Gastroesophageal sphincter (tissue), 4 donors: ENCODE data around the gene BCL2. TPM values are rescaled to one million over a fixed set of nuclear protein-coding genes. Genes with fewer than 3 reads are reported as not detected.
A peak's percentile ranks its signal among the peaks of the same experiment; 100 is the strongest.

Experiments
- ATAC-seq: fragments of 150-250 bp; one replicate; pipeline ENCODE4 v1.9.1; 2016; ENCODE audit warnings: mild to moderate bottlenecking, moderate library complexity
- H3K27ac ChIP-seq, 4 donors: fragments of 200-600 bp; sonication (generic) in 3 of 4; 1 replicate in 3 of 4; 2 replicates in 1 of 4; pipeline ENCODE4 v1.5.1; 2016 to 2019
- H3K27me3 ChIP-seq: fragments of 200-600 bp; sonication (generic); one replicate; pipeline ENCODE4 v1.5.1; 2019
- H3K36me3 ChIP-seq, 2 donors: fragments of 200-600 bp; sonication (generic); one replicate each; pipeline ENCODE4 v1.5.1; 2019; ENCODE audit warnings: control low read depth in 1 of 2
- H3K4me1 ChIP-seq, 3 donors: fragments of 200-600 bp; sonication (generic); 1 replicate in 2 of 3; 2 replicates in 1 of 3; pipeline ENCODE4 v1.5.1; 2016 to 2019; ENCODE audit warnings: control low read depth in 2 of 3
- H3K4me3 ChIP-seq, 2 donors: fragments of 200-600 bp; sonication (generic); one replicate each; pipeline ENCODE4 v1.5.1; 2019; ENCODE audit warnings: mild to moderate bottlenecking in 1 of 2, moderate library complexity in 1 of 2
- H3K9me3 ChIP-seq, 3 donors: fragments of 200-600 bp; sonication (generic); one replicate each; pipeline ENCODE4 v1.5.1; 2017 to 2019; ENCODE audit warnings: control low read depth in 2 of 3
- EP300 ChIP-seq: sonication (generic); formaldehyde crosslinking; IDR thresholded peaks from one replicate; pipeline ENCODE4 v1.6.1; 2017; ENCODE audit warnings: antibody characterized with exemption, mild to moderate bottlenecking
- POLR2A ChIP-seq, 2 donors: fragments of 450-650 bp; IDR thresholded peaks; one replicate each; pipeline ENCODE4 v1.6.1; 2017; ENCODE audit warnings: antibody characterized with exemption in 2 of 2, mild to moderate bottlenecking in 2 of 2, moderate library complexity in 1 of 2
- POLR2AphosphoS5 ChIP-seq: sonication (generic); formaldehyde crosslinking; IDR thresholded peaks from one replicate; pipeline ENCODE4 v1.6.1; 2017; ENCODE audit warnings: antibody characterized with exemption
- WGBS, 2 donors: methylation state at CpG; one replicate each; pipeline ENCODE4 v1.1.5; 2018; ENCODE audit warnings: low coverage in 1 of 2; 5-methylcytosine and 5-hydroxymethylcytosine counted together
- total RNA-seq, 4 donors: library from RNA; depleted of rRNA; stranded (reverse); fragments of >200 nt; gene quantifications; one replicate each; pipeline ENCODE4 v1.1.0, GENCODE V29; 2016
- TF ChIP-seq, protein P1 (sequence below), 4 experiments: fragments of 200-600 bp in 2 of 4; fragments of 450-650 bp in 2 of 4; sonication (generic) in 1 of 4; IDR thresholded peaks; one replicate each; pipeline ENCODE4 v1.5.1; 2017 to 2019; ENCODE audit warnings: antibody characterized with exemption in 4 of 4, mild to moderate bottlenecking in 2 of 4, moderate library complexity in 2 of 4

Gene BCL2
- total RNA-seq, 4 donors from 2014 or later: 31.2 to 41.7 (median 32.7) TPM

DNA sequence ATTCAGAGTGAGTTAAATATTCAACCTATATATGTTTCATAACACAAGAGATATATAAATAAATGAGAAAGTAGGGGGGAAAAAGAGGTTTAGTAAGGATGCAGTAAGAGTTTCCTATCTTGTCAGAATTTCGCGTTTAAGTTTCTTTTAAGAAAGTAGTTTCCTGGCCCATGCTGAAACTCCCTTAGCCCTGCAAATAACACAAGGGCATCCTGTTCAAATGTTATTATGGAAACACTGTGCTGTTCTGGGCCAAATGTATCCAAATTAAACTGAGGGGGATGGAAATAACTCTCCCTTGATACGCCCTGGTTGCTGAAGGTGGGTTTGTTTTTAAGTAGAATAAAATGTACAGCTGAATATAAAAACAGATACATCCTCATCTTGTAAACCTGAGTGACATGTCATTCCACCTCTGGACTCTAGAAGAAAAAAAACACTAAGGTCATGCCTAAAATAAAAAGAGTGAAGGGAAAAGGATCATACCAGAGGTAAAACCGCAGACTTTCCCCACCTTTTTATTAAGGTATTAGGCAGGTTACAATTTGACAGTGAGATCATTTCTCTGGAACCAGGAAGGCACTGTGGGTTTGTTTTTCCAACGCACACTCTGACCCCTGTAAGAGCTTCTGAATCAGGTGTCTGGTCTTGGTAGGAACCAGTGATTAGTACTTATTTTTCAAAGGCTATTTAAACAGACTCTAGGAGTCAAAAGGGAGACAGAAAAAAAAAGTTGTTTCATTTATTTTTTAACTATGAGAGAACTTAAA is 16.7 kb downstream of the BCL2 start:
- no peak for ATAC-seq
- Histone ChIP-seq H3K4me3 (no peak overlapping the region), H3K27ac (peak overlapping the region in 3 of 4 donors; percentile 16 to 56 (median 51)), H3K27me3 (no peaks in the 10 kb centered on the region), H3K36me3 (no peaks in the 10 kb centered on the region), H3K9me3 (no peaks in the 10 kb centered on the region), H3K4me1 (peaks cover 15 to 68% (median 15%) of the 10 kb centered on the region in 3 donors)
- TF ChIP-seq POLR2AphosphoS5 (no peak), EP300 (no peak), POLR2A (IDR thresholded peaks at IDR 0.05) (no peak)
- TF ChIP-seq, protein P1, sequence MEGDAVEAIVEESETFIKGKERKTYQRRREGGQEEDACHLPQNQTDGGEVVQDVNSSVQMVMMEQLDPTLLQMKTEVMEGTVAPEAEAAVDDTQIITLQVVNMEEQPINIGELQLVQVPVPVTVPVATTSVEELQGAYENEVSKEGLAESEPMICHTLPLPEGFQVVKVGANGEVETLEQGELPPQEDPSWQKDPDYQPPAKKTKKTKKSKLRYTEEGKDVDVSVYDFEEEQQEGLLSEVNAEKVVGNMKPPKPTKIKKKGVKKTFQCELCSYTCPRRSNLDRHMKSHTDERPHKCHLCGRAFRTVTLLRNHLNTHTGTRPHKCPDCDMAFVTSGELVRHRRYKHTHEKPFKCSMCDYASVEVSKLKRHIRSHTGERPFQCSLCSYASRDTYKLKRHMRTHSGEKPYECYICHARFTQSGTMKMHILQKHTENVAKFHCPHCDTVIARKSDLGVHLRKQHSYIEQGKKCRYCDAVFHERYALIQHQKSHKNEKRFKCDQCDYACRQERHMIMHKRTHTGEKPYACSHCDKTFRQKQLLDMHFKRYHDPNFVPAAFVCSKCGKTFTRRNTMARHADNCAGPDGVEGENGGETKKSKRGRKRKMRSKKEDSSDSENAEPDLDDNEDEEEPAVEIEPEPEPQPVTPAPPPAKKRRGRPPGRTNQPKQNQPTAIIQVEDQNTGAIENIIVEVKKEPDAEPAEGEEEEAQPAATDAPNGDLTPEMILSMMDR (IDR thresholded peaks at IDR 0.05): no peak
- WGBS, 2 donors: 51 to 57% methylated on average over 4 to 5 of the region's 5 CpGs

DNA sequence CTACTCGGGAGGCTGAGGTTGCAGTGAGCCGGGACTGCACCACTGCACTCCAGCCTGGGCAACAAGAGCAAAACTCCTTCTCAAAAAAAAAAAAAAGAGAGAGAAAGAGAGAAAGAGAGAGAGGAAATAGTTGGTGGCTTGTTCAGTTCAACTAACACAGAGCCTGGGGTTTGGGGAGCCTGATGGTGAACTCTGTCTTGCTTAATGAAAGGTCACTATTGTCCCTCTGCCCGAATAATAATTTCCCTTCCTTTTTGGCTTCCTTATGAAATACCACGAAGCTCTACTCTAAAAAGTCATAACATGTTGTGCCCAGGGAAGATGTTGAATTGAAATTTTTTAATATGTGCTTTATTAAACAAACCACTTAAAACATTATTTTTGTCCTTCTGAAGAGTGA is 17.3 kb downstream of the BCL2 start:
- no peaks in the 10 kb centered on the region for H3K9me3 ChIP-seq
- peak overlapping the region in 2 of 4 donors; percentile 51 to 56 for H3K27ac ChIP-seq
- no peaks in the 10 kb centered on the region for H3K36me3 ChIP-seq
- H3K4me3 ChIP-seq: no peak overlapping the region
- H3K4me1 ChIP-seq: peaks cover 10 to 69% (median 14%) of the 10 kb centered on the region in 3 donors
- no peaks in the 10 kb centered on the region for H3K27me3 ChIP-seq
- TF ChIP-seq, protein P1 (IDR thresholded peaks at IDR 0.05): no peak
- WGBS, 2 donors: 21 to 54% methylated on average over 4 of the region's 4 CpGs
- no peak for ATAC-seq

DNA sequence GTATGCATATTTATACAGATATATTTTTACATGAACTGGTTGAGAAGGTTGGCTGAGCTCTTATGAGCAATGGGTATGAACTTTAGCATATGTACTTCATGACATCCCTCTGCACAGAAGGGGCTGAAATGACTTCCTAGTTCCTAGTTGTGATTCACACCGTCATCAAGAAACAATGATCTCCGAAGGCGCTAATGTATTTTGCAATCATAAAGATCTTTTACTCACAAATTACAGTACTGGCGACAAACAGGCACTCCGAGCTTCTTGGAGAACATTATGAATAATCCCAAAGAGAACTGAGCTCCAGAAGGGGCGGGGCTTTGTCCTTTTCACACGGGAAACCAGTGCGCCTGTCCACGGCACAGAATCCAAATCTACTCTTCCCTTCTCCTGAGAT is 18.1 kb downstream of the BCL2 start:
- peak; percentile 40 for ATAC-seq
- H3K4me1 ChIP-seq: peaks cover 10 to 64% (median 14%) of the 10 kb centered on the region in 3 donors
- no peak overlapping the region for H3K4me3 ChIP-seq
- peak overlapping the region in 3 of 4 donors; percentile 21 to 56 (median 51) for H3K27ac ChIP-seq
- TF ChIP-seq POLR2A (IDR thresholded peaks at IDR 0.05): no peak
- TF ChIP-seq POLR2AphosphoS5: peak; percentile 24
- H3K9me3 ChIP-seq: no peaks in the 10 kb centered on the region
- no peaks in the 10 kb centered on the region for H3K36me3 ChIP-seq
- 58 to 66% methylated on average over 9 of the region's 9 CpGs for WGBS, 2 donors
- no peaks in the 10 kb centered on the region for H3K27me3 ChIP-seq

DNA sequence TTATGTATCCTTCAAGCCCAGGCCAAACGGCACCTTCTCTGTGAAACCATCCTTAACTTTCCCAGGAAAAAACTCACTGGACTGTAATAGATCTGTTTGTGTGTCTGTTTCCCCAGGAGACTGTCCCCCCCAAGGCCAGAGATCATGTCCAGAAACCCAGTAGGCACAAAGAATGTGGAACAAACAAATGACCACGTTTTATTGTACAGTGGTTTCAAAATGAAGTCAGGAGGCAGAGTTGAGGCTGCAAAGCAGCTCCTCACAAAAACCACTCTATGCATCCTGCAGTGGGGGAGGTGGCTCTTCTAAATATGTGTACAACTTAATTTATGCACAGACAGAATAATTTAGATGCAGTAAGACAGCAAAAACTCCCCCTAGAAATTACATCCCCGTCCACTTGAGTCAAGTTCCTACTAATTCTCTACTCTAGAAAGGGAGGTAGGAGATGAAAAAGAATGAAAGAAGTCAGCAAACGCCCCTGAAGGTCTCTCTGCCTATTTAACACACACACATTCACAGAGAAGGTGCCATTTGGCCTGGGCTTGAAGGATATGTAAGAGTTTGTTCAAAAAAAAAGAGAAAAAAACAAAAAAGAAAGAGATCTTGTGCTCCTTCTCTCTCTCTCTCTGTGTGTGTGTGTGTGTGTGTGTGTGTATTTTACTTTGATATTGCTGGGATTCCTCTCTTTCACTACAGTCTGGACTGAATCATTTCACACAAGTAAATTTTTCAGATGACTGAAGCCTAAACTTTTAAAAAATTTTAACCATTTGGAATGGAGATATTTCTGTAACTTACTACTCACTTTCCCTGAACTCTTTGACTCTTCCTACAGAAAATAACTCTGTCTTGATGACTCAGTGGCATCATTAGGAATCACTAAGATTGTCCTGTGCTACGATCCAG is 19.5 kb downstream of the BCL2 start:
- TF ChIP-seq POLR2A (IDR thresholded peaks at IDR 0.05) (no peak), EP300 (no peak), POLR2AphosphoS5 (no peak)
- TF ChIP-seq, protein P1 (IDR thresholded peaks at IDR 0.05): no peak
- Histone ChIP-seq H3K4me3 (no peak overlapping the region), H3K4me1 (peaks cover 10 to 63% (median 14%) of the 10 kb centered on the region in 3 donors), H3K27ac (peak overlapping the region in 3 of 4 donors; percentile 49 to 76 (median 61)), H3K27me3 (no peaks in the 10 kb centered on the region), H3K9me3 (no peaks in the 10 kb centered on the region), H3K36me3 (no peaks in the 10 kb centered on the region)
- 51 to 62% methylated on average over 4 to 5 of the region's 5 CpGs for whole genome bisulfite sequencing, 2 donors
- ATAC-seq: no peak
